ENCODE measurements around the gene YPEL4.

DNA sequence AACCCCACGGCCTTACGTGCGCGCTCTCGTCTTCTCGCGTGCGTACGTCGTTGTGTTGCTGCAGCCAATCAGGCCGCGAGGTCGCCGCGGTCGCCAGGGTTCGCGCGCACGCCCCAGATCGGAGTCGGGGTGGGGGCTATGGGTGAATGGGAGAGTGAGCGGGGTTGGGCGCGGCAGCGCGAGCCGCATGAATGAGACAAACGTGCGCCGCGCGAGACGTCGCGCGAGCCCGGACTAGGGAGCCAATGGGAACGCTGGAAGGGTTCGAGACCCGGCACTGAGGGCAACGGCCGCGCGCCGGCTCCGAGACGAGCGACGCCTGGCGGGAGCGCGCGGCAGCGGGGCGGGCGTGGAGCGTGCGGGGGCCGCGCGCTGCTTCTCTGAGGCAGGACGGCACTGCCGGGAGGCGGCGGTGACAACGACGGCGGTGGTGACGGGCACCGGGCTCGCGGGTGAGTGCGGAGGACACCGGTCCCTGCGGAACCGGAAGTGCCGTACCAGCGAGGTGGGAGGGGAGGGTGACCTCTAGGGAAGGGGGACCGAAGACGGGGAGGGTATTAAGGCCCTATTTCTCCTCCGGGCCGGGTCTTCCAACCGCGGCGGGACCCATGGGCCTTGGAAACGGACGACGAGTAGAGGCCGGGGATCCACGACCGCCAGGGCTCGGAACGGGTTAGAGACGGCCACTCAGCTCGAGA is 18.2 kb upstream of the YPEL4 start, which contains the start of gene ZDHHC5:
- TF ChIP-seq, protein P1, sequence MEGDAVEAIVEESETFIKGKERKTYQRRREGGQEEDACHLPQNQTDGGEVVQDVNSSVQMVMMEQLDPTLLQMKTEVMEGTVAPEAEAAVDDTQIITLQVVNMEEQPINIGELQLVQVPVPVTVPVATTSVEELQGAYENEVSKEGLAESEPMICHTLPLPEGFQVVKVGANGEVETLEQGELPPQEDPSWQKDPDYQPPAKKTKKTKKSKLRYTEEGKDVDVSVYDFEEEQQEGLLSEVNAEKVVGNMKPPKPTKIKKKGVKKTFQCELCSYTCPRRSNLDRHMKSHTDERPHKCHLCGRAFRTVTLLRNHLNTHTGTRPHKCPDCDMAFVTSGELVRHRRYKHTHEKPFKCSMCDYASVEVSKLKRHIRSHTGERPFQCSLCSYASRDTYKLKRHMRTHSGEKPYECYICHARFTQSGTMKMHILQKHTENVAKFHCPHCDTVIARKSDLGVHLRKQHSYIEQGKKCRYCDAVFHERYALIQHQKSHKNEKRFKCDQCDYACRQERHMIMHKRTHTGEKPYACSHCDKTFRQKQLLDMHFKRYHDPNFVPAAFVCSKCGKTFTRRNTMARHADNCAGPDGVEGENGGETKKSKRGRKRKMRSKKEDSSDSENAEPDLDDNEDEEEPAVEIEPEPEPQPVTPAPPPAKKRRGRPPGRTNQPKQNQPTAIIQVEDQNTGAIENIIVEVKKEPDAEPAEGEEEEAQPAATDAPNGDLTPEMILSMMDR (IDR thresholded peaks at IDR 0.05; ENCODE audit: low read depth, low read length), result no peak
- TF ChIP-seq POLR2A (IDR thresholded peaks at IDR 0.05; ENCODE audit: extremely low read depth, insufficient read length) (peak; percentile 82), MYC (IDR thresholded peaks at IDR 0.05; ENCODE audit: low read depth, low read length) (peak; percentile 88; the same call in 1 of the 2 replicates)
- TF ChIP-seq, protein P2, sequence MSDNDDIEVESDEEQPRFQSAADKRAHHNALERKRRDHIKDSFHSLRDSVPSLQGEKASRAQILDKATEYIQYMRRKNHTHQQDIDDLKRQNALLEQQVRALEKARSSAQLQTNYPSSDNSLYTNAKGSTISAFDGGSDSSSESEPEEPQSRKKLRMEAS (IDR thresholded peaks at IDR 0.05; ENCODE audit: low read depth, low read length), result peak; percentile 70

All from NB4 (cell line).